Stimulated activated CD4-positive, alpha-beta T cell treated with anti-CD3 and anti-CD28 coated beads, Interleukin-1b, Interleukin-23, amount 100 ng/mL, for 1 hour (primary cell): ENCODE results near the gene GRK3.

Experiments
- DNase-seq, 2 donors: peaks; one replicate each; pipeline ENCODE4 v3.0.0-alpha.2; 2020; ENCODE audit warnings: low read depth in 2 of 2

The GRK3 gene

GRCh38 chr22:25663654-25664053, 99.2 kb downstream of the GRK3 start:
- DNase-seq, result no peak

DNA sequence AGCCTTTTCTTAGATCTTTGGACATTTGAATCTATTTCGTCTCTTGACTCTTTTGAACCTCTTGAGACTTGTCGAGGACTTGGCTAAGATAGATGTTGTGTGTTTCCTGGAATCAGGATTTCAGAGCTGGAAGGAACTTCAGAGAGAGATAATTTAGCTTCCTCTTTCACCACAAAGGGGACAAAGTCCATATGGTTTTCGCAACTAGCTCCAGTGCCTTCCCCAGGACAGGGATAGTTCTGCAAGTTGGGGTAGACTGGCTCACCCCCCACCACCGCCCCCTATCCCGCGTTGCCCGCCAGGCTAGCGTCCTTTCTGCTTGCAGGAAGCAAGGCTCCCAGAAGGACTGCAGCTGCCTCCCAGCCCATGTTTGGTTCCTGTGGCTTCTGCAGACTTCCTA, 101.8 kb downstream of the GRK3 start:
- DNase-seq, result no peak

GRCh38 chr22:25668437-25668836, 104.0 kb downstream of the GRK3 start:
- DNase-seq, result no peak

DNA sequence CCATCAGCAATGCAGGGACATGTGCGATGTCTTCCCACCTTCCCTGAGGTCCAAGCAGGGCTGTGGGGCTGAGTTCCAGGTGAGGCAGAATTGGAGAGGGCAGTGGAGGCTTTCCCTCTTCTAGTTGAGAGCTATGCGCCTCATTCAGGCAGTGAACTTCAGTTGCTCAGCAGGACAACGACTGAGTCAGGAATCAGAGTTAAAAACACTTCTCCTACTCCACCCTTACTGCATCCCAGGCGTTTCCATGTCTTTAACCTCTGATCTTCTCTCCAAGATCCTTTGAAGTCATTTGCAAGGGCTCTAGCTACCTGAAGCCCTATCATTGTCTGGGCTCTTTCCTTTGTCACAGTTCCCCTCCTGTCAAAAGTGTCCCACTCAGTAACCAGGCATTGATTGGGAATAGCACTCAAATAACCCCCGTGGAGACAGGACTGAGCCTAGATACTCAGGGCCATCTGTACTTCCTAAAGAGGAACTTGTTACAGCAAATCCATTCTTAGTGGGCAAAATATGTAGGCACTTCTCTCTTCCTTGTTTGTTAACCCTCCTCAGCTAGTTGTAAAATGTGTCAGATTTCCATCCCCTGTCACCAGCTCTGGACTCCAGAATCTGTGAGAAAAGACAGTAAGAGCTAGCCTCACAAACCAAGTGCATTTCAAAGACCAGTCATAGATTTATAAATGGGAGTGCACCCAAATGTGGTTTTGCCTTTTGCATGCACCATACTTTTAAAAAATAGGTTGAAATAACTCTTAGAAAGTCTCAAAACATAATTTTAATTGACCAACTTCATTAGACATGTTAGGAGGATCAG, 105.0 kb downstream of the GRK3 start:
- no peak for DNase-seq

- no peak for DNase-seq
Measured at GRCh38 chr22:25670070-25670461, 105.6 kb downstream of the GRK3 start.

GRCh38 chr22:25672289-25673084, 108.0 kb downstream of the GRK3 start:
- no peak for DNase-seq

- DNase-seq, result no peak
Measured at GRCh38 chr22:25673713-25674112, 109.2 kb downstream of the GRK3 start.

DNA sequence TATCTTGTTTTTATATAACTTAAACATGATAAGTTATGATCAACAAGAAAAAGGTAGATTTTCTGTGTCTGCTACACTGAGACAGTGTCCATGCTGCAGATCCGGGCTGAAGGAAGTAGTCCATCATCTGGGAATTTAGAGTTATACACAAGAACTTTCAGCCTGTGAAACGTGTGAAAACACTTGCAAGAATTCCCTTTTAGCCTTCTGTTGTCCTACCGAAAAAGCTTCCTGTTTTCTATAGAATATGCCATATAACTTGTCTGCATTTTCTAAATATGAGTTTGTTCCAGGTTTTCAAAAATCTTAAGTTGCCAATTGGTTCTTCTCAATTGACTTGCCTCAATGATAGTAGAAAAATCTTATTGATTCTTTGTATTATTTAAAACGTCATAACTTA, 113.2 kb downstream of the GRK3 start:
- DNase-seq, result no peak

DNA sequence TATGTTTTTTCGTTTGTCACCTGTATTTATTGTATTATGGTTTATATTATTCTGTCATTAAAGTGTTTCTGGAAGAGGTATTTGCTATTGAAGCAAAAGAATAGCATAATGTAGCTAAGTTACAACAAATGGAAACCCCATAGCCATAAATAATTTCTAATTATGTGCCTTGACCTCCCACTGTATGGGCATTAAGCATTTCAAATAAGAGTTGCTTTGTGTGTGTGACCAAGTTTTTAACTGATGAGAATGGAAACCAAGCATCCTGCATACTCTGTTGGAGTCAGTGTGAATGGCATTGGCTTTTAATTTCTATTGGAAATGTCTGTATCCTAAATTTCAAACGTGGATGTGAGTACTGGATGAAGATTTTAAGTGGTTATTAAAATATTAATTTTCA, 115.6 kb downstream of the GRK3 start:
- DNase-seq, result no peak

- DNase-seq, result no peak
Measured at GRCh38 chr22:25680956-25681355, 116.5 kb downstream of the GRK3 start.

DNA sequence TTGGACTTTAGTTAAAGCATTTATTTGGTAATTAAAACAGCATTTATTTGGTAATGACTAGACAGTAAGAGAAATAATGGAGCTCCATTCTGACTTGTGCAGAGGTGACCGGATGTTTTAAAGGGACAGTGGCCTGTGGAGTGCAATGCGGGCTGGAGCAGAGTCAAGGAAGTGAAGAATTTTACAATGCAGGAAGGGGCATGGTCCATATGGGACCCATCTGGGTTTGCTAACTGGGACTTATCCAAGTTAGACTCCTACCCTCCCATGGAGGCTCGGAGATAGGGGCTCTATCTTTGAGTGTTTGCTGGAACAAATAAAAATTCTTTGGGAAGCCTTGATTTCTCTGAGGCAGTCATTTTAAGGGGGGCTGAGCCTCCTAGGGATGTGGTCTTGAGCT, 117.6 kb downstream of the GRK3 start:
- DNase-seq, result no peak

GRCh38 chr22:25688627-25689026, 124.2 kb downstream of the GRK3 start:
- DNase-seq, result no peak

GRCh38 chr22:25689631-25690030, 125.2 kb downstream of the GRK3 start:
- DNase-seq, result no peak

- DNase-seq, result no peak
Measured at GRCh38 chr22:25690798-25691197, 126.3 kb downstream of the GRK3 start.

DNA sequence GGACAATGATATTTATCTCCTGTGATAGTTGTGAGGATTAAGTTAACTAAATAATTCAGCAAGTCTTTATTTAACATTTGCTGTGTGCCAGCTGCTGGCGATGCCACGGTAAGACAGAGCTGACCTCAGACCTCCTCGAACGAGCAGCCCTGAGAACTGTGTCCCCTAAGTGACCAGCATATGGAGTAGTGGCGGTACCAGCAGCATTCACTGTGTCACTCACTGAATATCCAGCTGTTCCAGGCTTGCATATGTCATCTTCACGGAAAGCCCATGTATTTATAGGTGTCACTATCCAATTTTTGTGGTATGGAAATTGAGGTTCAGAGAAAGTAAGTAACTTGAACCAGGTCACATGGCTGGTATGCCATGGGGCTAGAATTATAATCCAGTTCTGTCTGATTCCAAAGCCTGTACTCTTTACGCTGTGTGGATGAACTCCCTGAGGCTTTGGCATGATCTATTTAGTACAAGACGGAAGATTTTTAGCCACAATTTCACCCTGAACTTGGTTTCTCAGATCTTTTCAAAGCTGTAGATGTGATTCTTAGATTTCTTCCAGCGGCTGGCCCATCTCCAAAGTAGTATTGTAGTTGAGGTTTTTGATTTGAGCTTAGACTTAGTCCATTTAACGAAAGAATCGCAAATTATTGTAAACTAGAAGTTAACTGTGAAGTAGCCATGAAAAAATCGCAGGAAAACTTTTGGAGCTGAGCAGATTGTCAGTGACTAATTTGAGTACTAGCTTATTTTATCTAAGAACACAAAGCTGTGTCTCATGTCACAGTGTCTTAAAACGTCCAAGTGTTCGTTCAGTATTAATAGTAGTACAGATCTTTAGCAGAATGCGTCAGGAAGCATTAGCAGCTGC, 128.2 kb downstream of the GRK3 start:
- no peak for DNase-seq

DNA sequence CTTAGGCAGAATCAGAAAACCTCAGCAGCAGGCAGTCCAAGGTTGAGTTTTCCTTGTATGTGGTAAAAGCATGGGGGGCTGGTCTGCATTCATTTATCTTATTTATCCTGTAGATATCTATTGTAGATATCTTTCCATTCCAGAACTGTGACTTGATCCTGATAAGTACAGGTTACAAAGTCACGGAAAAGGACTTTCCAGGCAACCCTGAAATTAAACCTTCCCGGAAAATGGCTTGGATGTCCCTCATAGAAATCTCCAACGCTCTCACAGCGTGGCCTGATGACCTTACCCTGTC, 128.7 kb downstream of the GRK3 start:
- DNase-seq, result no peak

DNA sequence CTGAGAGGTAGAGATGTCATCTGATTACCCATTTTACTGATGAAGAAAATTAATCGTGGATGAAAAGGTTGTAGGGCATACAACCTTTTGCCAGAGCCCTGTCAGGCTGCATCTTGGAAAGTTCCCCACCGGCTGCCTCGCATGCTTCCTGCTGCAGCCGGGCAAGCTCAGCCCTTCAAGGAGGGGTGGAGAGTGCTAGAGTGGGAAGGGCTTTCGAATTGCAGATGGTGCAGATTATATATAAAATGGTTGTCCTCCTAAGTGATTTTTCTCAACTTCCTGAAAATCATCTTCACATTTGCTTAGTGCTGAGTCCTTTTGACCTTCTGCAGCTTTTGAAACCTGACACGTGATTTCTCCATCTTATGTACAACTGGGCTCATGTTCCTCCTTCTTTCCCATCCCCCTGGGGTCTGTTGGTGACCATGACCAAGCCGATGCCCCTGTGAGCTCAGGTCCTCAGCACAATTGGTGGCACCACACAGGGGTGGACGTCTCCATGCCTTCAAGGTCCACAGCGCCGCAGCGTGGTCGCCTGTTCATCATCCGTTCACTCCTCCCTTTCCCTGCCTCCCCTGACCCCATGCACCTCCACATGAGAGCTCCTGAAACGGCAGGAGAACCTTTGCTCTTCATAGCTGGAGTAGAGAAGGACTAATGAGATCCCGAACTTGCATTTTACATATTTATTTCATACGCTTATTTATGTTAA, 129.9 kb downstream of the GRK3 start:
- no peak for DNase-seq

- DNase-seq, result no peak
Measured at GRCh38 chr22:25695146-25695545, 130.7 kb downstream of the GRK3 start.

GRCh38 chr22:25696763-25697162, 132.3 kb downstream of the GRK3 start:
- DNase-seq, result no peak

DNA sequence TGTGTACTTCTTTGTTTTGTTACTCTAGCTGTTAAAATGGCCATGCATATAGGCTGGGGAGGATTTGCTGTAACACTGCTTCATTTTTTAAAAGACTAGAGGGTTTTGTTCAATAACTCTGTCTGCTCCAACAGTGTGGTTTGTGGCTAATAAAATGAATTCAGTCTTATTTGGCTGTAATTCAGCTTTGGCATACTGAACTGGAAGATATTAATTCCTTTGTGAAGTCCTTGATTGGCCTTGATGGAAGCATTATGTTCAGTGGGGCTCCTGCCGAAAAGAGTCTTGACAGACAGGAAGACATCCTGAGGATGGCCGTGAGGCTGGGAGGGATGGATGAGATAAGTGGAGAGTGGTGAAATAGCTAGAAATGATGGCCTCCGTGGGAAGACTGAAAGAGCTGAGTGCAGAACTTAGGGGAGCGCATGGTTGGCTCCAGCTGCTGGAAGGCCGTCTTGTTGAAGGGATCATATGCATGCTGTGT, 132.7 kb downstream of the GRK3 start:
- DNase-seq, result no peak

DNA sequence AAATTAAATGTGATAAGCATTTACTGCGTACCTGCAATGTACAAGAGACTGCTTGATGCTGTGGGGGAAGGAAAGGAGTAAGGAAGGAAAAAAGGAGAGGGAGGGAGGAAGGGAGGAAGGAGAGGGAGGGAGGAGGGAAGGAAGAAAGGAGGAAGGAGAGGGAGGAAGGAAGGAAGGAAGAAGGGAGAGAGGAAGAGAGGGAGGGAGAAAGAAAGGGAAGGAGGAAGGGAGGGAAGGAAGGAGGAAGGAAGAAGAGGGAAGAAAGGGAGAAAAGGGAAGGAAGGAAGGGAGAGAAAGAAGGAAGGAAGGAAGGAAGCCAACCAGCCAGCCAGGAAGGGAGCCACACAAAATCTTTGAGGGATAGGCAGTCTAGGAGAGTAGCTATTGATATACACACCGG, 133.5 kb downstream of the GRK3 start:
- no peak for DNase-seq

- no peak for DNase-seq
Measured at GRCh38 chr22:25698461-25698860, 134.0 kb downstream of the GRK3 start.
